HG03025 (cell line): Measurements from ENCODE around the gene CARF.
"Not testable (repeated sequence)": the region's sequence is repeated elsewhere in the genome, so short reads cannot be mapped to it uniquely, and the experiment has no call there.

Source experiments
- ATAC-seq: cut with Tn5 transposase; IDR thresholded peaks from one replicate; pipeline ENCODE4 v1.9.1; 2021; ENCODE audit warnings: mild to moderate bottlenecking, moderate library complexity; ENCODE audit not compliant: unreplicated experiment, low FRiP score

Gene CARF

GRCh38 chr2:202933139-202933510 lies 21.1 kb downstream of the CARF start:
- ATAC-seq, result no peak

GRCh38 chr2:202933958-202934357 lies 21.9 kb downstream of the CARF start:
- ATAC-seq, result no peak

- no peak for ATAC-seq
Measured at GRCh38 chr2:202934456-202934855, 22.4 kb downstream of the CARF start.

GRCh38 chr2:202938960-202939359 lies 26.9 kb downstream of the CARF start:
- ATAC-seq, result no peak

GRCh38 chr2:202941771-202942170 lies 29.7 kb downstream of the CARF start:
- no peak for ATAC-seq

- ATAC-seq, result no peak
Measured at GRCh38 chr2:202944408-202944807, 32.3 kb downstream of the CARF start.

GRCh38 chr2:202944816-202945215 lies 32.7 kb downstream of the CARF start:
- no peak for ATAC-seq

GRCh38 chr2:202945497-202945896 lies 33.4 kb downstream of the CARF start:
- no peak for ATAC-seq

- not testable (repeated sequence) for ATAC-seq
Measured at GRCh38 chr2:202949333-202949732, 37.3 kb downstream of the CARF start.

GRCh38 chr2:202950592-202950991 lies 38.5 kb downstream of the CARF start:
- no peak for ATAC-seq

GRCh38 chr2:202960524-202960923 lies 48.4 kb downstream of the CARF start:
- ATAC-seq, result no peak

- ATAC-seq, result no peak
Measured at GRCh38 chr2:202963712-202964111, 51.6 kb downstream of the CARF start.

GRCh38 chr2:202965810-202966460 lies 53.9 kb downstream of the CARF start:
- ATAC-seq, result no peak

GRCh38 chr2:202969404-202969803 lies 57.3 kb downstream of the CARF start:
- ATAC-seq, result not testable (repeated sequence)

GRCh38 chr2:202976809-202977208 lies 64.7 kb downstream of the CARF start:
- no peak for ATAC-seq

- no peak for ATAC-seq
Measured at GRCh38 chr2:202982779-202983491, 70.9 kb downstream of the CARF start.

GRCh38 chr2:202989749-202990148 lies 77.7 kb downstream of the CARF start:
- ATAC-seq, result no peak

- ATAC-seq, result no peak
Measured at GRCh38 chr2:202990501-202990900, 78.4 kb downstream of the CARF start.

GRCh38 chr2:202997113-202997512 lies 85.0 kb downstream of the CARF start:
- ATAC-seq, result not testable (repeated sequence)

- no peak for ATAC-seq
Measured at GRCh38 chr2:203002054-203002821, 90.2 kb downstream of the CARF start.

- no peak for ATAC-seq
Measured at GRCh38 chr2:203003716-203004115, 91.6 kb downstream of the CARF start.
